Stimulated activated naive CD8-positive, alpha-beta T cell treated with anti-CD3 and anti-CD28 coated beads, Interleukin-15, amount 100 ng/mL, for 72 hours (primary cell): ENCODE results near the gene GAB1.

ENCODE experiments used
- ATAC-seq: fragments of 150-1000 bp; cut with Tn5 transposase; 2 replicates; pipeline ENCODE4 v1.10.0; 2021; ENCODE audit warnings: mild to moderate bottlenecking, moderate library complexity
- DNase-seq, 2 donors: peaks; one replicate each; pipeline ENCODE4 v3.0.0; 2021 to 2022
- H3K27ac Mint-ChIP-seq, 2 donors: one replicate each; pipeline ENCODE4 v1.8.0; 2022; ENCODE audit warnings: mild to moderate bottlenecking in 2 of 2, mixed read lengths in 2 of 2, moderate library complexity in 2 of 2
- H3K27me3 Mint-ChIP-seq: one replicate; pipeline ENCODE4 v1.8.0; 2022; ENCODE audit warnings: mixed read lengths
- H3K4me1 Mint-ChIP-seq: one replicate; pipeline ENCODE4 v1.8.0; 2022; ENCODE audit warnings: mild to moderate bottlenecking, mixed read lengths
- H3K4me3 Mint-ChIP-seq, 2 donors: one replicate each; pipeline ENCODE4 v1.8.0; 2022; ENCODE audit warnings: mild to moderate bottlenecking in 2 of 2, mixed read lengths in 2 of 2, moderate library complexity in 1 of 2
- H3K9me3 Mint-ChIP-seq, 2 donors: one replicate each; pipeline ENCODE4 v1.8.0; 2022; ENCODE audit warnings: mixed read lengths in 2 of 2

Gene GAB1

DNA sequence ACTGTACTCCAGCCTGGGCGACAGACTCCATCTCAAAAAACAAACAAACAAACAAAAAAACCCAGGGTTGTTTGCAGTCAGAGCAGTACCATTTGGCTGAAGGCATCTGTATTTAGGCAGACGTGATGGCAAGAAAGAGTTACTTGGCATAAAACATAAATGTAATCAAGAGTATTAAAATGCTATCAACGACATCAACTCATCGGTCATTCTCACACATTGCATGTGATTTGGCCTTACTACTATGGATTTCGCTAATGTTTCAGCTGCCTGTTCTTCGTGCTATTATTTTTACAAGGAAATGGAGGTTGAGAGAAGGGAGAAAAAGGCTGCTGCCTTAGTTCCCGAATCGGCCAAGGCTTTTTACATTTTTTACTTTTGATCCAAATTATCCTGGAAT lies 161.3 kb downstream of the GAB1 start:
- H3K4me1 Mint-ChIP-seq, result no peaks in the 10 kb centered on the region
- no peak overlapping the region for H3K4me3 Mint-ChIP-seq
- peaks cover 0 to 9% of the 10 kb centered on the region in 2 donors for H3K9me3 Mint-ChIP-seq
- no peak for ATAC-seq
- no peak for DNase-seq
- H3K27ac Mint-ChIP-seq, result no peak overlapping the region
- no peaks in the 10 kb centered on the region for H3K27me3 Mint-ChIP-seq

- no peaks in the 10 kb centered on the region for H3K4me1 Mint-ChIP-seq
- ATAC-seq, result no peak
- H3K27me3 Mint-ChIP-seq, result no peaks in the 10 kb centered on the region
- peaks cover 0 to 5% of the 10 kb centered on the region in 2 donors for H3K9me3 Mint-ChIP-seq
- no peak for DNase-seq
- no peak overlapping the region for H3K27ac Mint-ChIP-seq
- no peak overlapping the region for H3K4me3 Mint-ChIP-seq
These were observed 165.6 kb downstream of the GAB1 start for GRCh38 chr4:143502231-143502630.

DNA sequence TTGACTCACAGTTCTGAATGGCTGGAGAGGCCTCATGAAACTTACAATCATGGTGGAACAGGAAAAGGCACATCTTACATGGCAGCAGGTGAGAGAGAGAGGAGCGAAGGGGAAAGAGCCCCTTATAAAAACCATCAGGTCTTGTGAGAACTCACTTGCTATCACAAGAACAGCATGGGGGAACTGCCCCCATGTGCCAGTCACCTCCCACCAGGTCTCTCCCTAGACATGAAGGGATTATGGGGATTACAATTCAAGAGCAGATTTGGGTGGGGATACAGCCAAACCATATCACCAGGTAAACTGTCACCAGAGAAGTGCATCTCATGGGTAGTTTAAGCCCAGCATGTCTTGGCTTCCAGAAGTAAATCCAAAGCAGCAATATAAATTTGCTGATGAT lies 169.4 kb downstream of the GAB1 start:
- no peak for DNase-seq
- Mint-ChIP-seq H3K4me1 (peaks cover 5% of the 10 kb centered on the region), H3K27me3 (no peaks in the 10 kb centered on the region), H3K27ac (no peak overlapping the region), H3K9me3 (peaks cover 0 to 3% of the 10 kb centered on the region in 2 donors), H3K4me3 (no peak overlapping the region)
- no peak for ATAC-seq

GRCh38 chr4:143511906-143512305 lies 175.2 kb downstream of the GAB1 start:
- Mint-ChIP-seq H3K4me1 (peaks cover 26% of the 10 kb centered on the region), H3K27ac (no peak overlapping the region), H3K9me3 (no peaks in the 10 kb centered on the region), H3K27me3 (no peaks in the 10 kb centered on the region), H3K4me3 (no peak overlapping the region)
- ATAC-seq (no peak), DNase-seq (no peak)

DNA sequence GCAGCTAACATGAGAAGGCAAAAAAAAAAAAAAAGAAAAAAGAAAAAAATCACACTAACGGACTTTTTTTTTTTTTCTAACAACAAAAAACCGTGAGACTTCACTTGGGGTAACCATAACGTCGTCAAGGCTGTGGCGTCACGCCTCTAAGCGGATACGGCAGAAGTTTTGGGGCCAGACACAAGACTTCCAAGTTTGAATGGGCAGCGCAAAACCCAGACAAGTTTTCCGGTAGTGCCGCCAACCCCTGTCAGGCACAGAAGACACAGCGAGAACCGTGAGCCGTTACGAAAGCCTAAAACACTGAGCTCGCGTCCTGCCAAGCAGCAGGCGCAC lies 176.3 kb downstream of the GAB1 start:
- Mint-ChIP-seq H3K27ac (peak overlapping the region; percentile 97 to 99), H3K27me3 (no peaks in the 10 kb centered on the region), H3K4me3 (peak overlapping the region; percentile 95 to 98), H3K9me3 (no peaks in the 10 kb centered on the region), H3K4me1 (peaks cover 33% of the 10 kb centered on the region)
- DNase-seq (no peak), ATAC-seq (peak; percentile 62)

DNA sequence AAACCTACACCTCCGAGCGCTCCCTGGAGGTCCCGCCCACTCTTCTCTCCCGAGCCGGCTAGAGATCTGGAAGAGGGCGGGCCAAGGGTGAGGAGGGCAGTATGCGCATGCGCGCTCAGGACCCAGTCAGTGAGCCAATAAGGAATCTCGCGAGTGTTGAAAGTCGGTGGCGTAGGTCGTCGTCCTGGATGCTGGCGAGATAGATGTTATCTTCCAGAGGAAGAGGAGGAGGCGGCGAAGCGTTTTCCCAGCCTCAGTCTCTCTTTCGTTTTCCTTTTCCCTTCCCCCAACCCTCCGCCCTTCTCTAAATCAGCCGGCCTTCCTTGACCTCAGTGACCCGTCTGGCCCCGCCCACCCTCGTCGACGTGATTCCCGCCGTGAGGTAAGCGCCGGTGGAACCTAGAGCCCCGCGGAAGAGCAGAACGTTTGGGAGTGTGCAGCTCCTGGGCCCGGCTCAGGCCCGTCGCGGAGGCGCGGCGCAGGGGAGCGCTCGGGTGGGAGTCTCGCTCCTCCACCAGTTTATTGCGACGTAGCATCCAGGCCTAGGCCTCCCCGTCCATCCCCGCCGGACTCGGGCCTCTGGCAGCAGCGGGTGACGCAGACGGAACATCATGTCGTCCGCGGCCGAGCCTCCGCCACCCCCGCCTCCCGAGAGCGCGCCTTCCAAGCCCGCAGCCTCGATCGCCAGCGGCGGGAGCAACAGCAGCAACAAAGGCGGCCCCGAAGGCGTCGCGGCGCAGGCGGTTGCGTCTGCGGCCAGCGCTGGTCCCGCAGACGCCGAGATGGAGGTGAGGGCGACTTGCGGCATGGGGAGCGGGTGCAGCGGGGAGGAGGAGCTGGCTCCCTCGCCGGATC lies 176.9 kb downstream of the GAB1 start, which contains the start of gene SMARCA5:
Gene SMARCA5, plus strand, starts transcription at position 389 of the 855 bp plus-strand sequence. Its CDS starts 223 bp downstream, at position 612.
- ATAC-seq, result peak; percentile 88
- Mint-ChIP-seq H3K27me3 (no peaks in the 10 kb centered on the region), H3K4me1 (peaks cover 29% of the 10 kb centered on the region)

GRCh38 chr4:143514169-143514495 lies 177.5 kb downstream of the GAB1 start:
- peaks cover 35% of the 10 kb centered on the region for H3K4me1 Mint-ChIP-seq
- peak overlapping the region; percentile 95 to 98 for H3K4me3 Mint-ChIP-seq
- ATAC-seq (peak; percentile 43), DNase-seq (peak in 1 of 2 donors; percentile 4)
- H3K27me3 Mint-ChIP-seq, result no peaks in the 10 kb centered on the region
- H3K27ac Mint-ChIP-seq, result peak overlapping the region; percentile 97 to 99
- H3K9me3 Mint-ChIP-seq, result no peaks in the 10 kb centered on the region

More for the DNA sequence above, 176.9 kb downstream of the GAB1 start, which contains the start of gene SMARCA5:
- Mint-ChIP-seq H3K9me3 (no peaks in the 10 kb centered on the region), H3K4me3 (peak within 1 kb of the TSS; percentile 95 to 98), H3K27ac (peak within 1 kb of the TSS; percentile 97 to 99)
- peak; percentile 93 to 97 for DNase-seq

DNA sequence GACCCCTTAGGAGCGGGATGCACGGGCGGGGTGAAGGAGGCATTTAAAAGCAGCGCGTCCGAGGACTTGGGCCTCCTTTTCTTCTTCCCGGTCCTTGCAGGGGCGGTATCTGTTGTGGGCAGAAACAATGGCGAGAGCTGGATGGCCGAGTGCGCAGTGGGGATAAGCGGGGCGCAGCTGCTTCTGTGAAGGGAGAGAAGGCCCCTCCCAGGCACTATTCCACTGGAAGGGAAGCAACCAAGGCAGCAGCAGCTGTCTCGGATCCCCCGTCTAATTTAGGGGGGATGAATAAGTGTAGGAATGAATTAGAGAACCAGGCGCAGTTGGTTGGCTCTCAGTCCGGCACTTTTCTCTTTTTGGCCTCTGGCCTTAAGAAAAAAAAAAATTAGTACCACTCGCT lies 177.8 kb downstream of the GAB1 start:
- no peaks in the 10 kb centered on the region for H3K9me3 Mint-ChIP-seq
- H3K27me3 Mint-ChIP-seq, result no peaks in the 10 kb centered on the region
- DNase-seq (peak in 1 of 2 donors; percentile 22), ATAC-seq (no peak)
- peak overlapping the region; percentile 95 to 98 for H3K4me3 Mint-ChIP-seq
- H3K4me1 Mint-ChIP-seq, result peaks cover 38% of the 10 kb centered on the region
- H3K27ac Mint-ChIP-seq, result peak overlapping the region; percentile 97 to 99

DNA sequence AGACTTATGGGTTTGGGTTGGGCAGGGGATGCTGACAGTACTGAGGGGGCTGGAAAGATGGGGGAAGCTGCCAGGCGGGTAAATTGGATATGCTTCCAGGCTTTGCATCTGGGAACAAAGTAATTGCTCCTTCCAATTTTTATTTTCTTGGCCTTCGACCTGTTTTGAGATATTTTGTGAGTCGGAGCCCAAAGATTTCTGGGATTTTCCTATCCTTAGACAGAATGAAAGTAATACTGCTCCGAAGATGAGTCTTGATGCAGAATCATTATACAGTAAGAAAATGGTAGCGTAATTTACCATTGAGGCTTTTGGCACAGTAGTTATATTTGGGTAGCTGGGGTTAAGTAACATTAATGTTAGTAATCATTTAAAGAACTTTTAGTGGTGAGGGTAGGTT lies 178.2 kb downstream of the GAB1 start:
- peak overlapping the region; percentile 97 to 99 for H3K27ac Mint-ChIP-seq
- no peaks in the 10 kb centered on the region for H3K27me3 Mint-ChIP-seq
- no peaks in the 10 kb centered on the region for H3K9me3 Mint-ChIP-seq
- H3K4me3 Mint-ChIP-seq, result peak overlapping the region; percentile 95 to 98
- DNase-seq (no peak), ATAC-seq (no peak)
- peaks cover 42% of the 10 kb centered on the region for H3K4me1 Mint-ChIP-seq

- Mint-ChIP-seq H3K27me3 (no peaks in the 10 kb centered on the region), H3K4me1 (peaks cover 46% of the 10 kb centered on the region), H3K27ac (no peak overlapping the region), H3K4me3 (peak overlapping the region; percentile 72 to 95), H3K9me3 (no peaks in the 10 kb centered on the region)
- ATAC-seq (no peak), DNase-seq (no peak)
These were observed 179.2 kb downstream of the GAB1 start for GRCh38 chr4:143515905-143516304.

DNA sequence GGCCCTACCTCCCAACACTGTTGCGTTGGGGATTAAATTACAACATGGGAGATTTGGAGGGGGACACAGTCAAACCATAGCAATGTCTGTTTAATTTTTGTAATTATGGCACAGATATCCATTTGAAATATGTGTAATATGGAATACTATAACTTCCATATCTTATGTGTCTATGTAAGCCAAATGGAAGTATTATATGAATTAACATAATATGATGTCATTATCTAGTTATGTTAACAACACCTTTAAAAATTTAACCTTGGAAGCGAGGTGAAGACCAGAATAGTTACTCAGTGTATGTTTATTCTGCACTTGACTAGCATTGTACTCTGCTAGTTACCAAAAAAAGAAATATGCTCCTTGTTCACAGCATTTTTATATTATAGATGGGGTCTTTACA lies 181.1 kb downstream of the GAB1 start:
- no peak overlapping the region for H3K4me3 Mint-ChIP-seq
- ATAC-seq (no peak), DNase-seq (no peak)
- H3K4me1 Mint-ChIP-seq, result peaks cover 50% of the 10 kb centered on the region
- H3K27ac Mint-ChIP-seq, result no peak overlapping the region
- H3K27me3 Mint-ChIP-seq, result no peaks in the 10 kb centered on the region
- H3K9me3 Mint-ChIP-seq, result no peaks in the 10 kb centered on the region
